HG02588 (cell line): ENCODE results near the gene C16orf54.
"Not testable (repeated sequence)": the region's sequence is repeated elsewhere in the genome, so short reads cannot be mapped to it uniquely, and the experiment has no call there.

Source experiments
- ATAC-seq: cut with Tn5 transposase; IDR thresholded peaks from one replicate; pipeline ENCODE4 v1.9.1; 2021; ENCODE audit warnings: mild to moderate bottlenecking, moderate library complexity; ENCODE audit not compliant: unreplicated experiment

The C16orf54 gene

DNA sequence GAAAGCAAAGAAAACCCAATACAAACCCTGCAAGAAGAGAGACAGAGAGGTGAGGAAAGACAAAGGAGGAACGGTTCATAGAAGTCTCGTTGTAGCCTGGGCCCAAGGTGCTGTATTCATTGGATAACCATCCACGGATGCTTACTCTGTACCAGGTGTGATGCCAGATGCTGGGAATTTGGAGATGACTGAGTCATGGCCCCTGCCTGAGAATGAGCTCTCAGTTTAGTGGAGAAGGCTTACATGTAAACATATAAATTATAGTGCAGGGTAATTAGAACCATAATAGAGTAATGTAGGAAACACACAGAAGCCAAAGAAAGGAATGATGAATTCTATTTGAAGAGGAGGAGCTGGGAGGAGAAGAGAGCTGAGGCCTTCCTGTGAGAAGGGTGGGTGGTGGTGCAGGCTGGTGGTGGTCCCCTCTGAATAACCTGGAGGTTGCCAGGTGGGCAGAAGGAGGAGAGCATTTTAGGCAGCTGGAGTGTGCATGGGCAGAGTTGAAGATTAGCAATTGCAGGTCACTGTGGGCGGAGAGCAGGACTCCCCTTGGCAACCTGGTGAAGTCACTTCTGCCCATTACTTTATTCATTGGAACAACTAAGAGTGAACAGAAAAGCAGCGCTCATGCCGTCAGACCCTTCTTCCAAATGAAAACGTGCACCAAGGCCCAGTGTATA is 24.6 kb upstream of the C16orf54 start:
- ATAC-seq: no peak

DNA sequence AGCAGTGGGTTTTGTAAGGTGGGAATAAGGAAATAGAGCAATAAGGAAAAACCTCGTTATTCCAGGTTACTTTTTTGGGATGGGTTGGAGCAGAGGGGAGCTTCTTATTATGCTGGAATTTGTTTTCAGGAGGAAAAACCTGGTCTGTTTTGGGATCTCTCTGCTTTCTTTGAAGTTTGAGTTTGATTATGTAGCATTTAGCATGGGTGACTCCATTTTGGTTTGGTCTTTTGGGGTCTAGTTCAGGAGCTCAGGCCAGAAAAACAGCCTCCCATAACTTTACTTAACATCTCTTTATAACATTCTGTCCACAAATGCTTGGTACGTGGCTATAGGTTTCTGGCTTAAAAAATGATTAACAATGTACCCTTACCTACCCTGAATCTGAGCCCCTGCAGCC is 23.7 kb upstream of the C16orf54 start:
- no peak for ATAC-seq

- ATAC-seq: no peak
Observed at GRCh38 chr16:29767062-29767461, 21.3 kb upstream of the C16orf54 start.

DNA sequence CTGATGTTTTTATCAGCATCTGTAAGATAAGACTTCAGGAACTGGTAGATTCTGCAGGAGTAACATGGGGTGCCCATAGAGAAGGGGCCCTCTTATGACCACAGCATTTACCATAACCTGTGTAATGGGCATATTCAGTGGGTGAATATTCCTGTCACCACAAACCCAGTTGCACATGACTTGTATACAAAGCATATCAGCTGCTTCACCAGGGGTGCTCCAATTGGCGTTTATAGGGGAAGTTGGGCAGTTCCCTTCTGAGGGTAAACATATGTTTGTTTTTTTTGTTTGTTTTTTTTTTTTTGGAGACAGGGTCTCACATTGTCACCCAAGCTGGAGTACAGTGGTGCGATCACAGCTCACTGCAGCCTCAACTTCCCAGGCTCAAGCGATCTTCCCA is 20.8 kb upstream of the C16orf54 start:
- no peak for ATAC-seq

DNA sequence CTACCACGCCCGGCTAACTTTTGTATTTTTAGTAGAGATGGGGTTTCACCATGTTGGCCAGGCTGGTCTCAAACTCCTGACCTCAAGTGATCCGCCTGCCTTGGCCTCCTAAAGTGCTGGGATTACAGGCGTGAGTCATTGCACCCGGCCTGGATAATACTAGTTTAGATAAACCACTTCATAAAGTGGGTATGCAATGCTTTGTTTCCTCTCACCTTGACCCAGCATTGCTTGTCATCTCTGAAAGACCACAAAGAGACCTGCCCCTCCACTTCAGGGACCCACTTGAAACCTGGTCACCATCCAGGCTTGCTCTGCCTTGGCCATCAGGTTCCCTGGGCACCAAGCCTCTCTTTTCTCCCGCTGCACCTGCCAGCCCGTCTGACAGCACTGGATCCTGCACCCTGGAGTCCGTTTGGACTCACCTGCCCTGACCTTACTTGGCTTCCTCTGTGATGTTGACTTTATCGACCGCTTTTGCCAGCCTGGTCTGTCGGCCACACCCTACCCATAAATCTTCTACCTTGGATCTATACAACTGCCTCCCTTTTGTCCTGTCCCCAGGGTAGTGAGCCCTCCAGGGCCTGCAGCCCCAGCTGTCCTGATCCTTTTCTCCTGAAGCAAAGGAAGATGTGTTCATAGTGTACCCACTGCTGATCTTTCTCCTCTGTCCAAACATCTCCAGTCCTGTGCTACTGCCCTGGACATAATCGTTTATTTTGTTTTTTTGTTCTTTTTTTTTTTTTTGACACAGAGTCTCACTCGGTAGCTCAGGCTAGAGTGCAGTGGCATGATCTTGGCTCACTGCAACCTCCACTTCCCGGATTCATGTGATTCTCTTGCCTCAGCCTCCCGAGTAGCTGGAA is 19.6 kb upstream of the C16orf54 start:
- ATAC-seq: no peak

- ATAC-seq: no peak
Observed at GRCh38 chr16:29763326-29763725, 17.5 kb upstream of the C16orf54 start.

- ATAC-seq: no peak
Observed at GRCh38 chr16:29761882-29762281, 16.1 kb upstream of the C16orf54 start.

- ATAC-seq: not testable (repeated sequence)
Observed at GRCh38 chr16:29761280-29761651, 15.5 kb upstream of the C16orf54 start.

GRCh38 chr16:29760567-29761279 is 14.9 kb upstream of the C16orf54 start:
- no peak for ATAC-seq

DNA sequence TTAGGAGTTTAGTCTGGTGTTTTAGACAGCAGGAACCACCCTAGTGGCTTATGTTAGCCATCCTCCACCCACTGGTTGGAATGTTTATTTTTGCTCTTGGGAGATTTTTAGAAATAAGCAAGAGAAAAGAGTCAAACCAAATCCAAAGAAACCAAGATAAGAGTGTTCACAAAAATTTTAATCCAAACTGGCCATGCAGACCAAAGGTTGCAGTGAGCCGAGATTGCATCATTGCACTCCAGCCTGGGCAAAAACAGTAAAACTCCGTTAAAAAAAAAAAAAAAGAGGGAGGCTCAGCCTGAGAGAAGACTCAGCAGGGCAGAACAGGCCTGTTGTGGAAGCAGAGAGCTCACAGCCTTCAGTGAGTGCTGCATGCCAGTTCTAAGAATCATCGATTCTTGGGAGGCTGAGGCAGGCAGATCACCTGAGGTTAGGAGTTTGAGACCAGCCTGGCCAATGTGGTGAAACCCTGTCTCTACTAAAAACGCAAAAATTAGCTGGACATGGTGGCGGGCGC is 12.2 kb upstream of the C16orf54 start:
- no peak for ATAC-seq

- not testable (repeated sequence) for ATAC-seq
Observed at GRCh38 chr16:29757086-29757485, 11.3 kb upstream of the C16orf54 start.

DNA sequence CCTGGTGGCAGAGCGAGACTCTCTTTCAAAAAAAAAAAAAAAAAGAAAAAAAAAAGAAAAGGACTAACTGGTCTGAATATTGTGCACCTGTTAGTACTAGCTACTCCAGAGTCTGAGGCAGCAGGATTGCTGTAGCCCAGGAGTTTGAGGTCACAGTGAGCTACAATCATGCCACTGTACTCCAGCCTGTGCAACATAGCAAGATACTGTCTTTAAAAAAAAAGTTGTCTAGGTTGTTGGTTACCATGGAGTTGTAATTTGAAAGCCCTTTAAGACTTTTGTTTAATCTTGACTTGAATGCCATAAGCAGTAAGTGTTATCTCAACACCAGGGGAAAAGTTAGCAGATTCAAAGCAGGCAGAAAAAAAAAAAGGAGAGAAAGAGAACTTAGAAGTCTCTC is 10.9 kb upstream of the C16orf54 start:
- no peak for ATAC-seq

GRCh38 chr16:29753516-29753915 is 7.7 kb upstream of the C16orf54 start:
- no peak for ATAC-seq

- not testable (repeated sequence) for ATAC-seq
Observed at GRCh38 chr16:29748760-29749149, 3.0 kb upstream of the C16orf54 start.

GRCh38 chr16:29747947-29748759 is 2.4 kb upstream of the C16orf54 start:
- ATAC-seq: no peak

- not testable (repeated sequence) for ATAC-seq
Observed at GRCh38 chr16:29746518-29746917, 728 bp upstream of the C16orf54 start.

DNA sequence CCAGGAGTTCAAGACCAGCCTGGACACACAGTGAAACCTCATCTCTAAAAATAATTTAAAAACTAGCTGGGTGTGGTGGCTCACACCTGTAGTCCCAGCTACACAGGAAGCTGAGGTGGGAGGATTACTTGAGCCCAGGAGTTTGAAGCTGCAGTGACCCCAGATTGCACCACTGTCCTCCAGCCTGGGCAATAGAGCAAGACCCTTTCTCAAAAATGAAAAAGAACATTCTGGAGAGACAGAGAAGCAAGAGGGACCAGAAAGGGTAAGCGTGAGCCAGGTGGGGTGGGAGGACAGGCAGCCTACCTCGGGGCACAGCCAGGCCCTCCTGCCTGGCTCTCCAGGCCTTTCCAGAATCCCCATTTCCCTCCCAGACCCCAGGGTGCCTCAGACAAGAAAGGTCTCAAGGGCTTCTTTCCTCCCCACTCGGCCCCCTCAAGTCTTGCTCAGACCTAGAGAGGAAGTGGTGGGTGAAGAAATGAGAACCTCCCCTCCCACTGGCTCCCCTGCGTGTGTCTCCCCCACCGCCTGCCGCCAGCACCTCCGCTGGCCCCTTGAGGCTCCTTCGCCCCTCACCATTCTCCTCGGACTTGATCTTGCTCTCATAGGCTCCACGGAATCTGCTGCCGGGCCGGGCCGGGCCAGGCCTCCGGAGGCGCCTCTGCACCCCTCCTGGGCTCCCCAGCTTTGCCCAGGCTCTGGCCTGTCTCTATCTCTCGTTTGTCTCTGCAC is 503 bp downstream of the C16orf54 start:
- ATAC-seq: peak; percentile 37

- ATAC-seq: no peak
Observed at GRCh38 chr16:29744541-29745101, 1.2 kb downstream of the C16orf54 start.

DNA sequence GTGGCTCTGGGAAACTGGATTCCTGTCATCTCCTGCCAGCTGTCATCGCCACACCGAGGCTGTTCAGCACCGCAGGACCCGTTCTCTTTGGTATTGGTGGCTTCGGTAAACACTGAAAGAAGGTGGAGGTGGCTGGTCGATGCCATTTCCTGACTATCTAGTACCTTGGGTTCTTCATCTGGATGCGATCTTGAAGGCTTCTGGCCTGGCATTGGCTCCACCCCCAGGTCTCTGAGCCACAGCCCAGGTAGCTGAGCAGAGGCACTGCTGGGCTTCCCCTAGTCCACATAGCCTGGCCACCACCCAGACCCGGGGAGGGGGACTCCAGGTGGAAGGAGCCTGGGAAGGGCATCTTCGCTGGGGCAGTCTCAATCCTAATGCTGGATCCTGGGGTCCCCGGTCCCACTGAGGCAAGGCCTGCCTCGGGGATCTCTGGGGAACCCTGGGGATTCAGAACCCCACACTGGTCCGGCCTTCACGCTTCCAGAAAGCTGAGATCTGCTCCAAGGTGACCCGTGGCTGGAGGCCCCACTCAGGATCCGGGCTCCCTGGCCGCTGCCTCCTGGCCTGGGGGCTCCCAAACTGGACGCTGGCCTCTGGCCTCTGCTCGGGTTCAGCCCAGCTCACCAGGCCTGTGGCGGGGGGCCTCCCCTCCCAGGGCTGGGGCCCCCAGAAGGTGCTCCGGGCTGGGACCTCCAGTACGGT is 1.8 kb downstream of the C16orf54 start:
- no peak for ATAC-seq
